DOHH2 (cell line): ENCODE results near the gene TRIM32.

Source experiments
- H3F3A ChIP-seq: fragments of 200-600 bp; sonication (generic), shearing (Covaris generic); 2 replicates; pipeline ENCODE4 v1.6.0; 2016; ENCODE audit warnings: antibody characterized with exemption, mild to moderate bottlenecking; ENCODE audit not compliant: control insufficient read depth, insufficient read depth
- H3K27ac ChIP-seq: fragments of 200-600 bp; sonication (generic); 2 replicates; pipeline ENCODE4 v1.5.1; 2014; ENCODE audit warnings: low read depth, mild to moderate bottlenecking, low read length, moderate library complexity
- H3K27me3 ChIP-seq: fragments of 200-600 bp; sonication (generic); 2 replicates; pipeline ENCODE4 v1.6.1; 2014; ENCODE audit warnings: mild to moderate bottlenecking, low read length, mixed read lengths; ENCODE audit not compliant: control insufficient read depth
- H3K36me3 ChIP-seq: fragments of 200-600 bp; sonication (generic); 2 replicates; pipeline ENCODE4 v1.6.1; 2014; ENCODE audit warnings: mild to moderate bottlenecking, low read length, moderate library complexity, mixed read lengths; ENCODE audit not compliant: control insufficient read depth
- H3K4me1 ChIP-seq: fragments of 200-600 bp; sonication (generic); 2 replicates; pipeline ENCODE4 v1.6.1; 2014; ENCODE audit warnings: mild to moderate bottlenecking, low read length, mixed read lengths; ENCODE audit not compliant: control insufficient read depth
- H3K4me2 ChIP-seq: fragments of 200-600 bp; sonication (generic); 2 replicates; pipeline ENCODE4 v1.6.0; 2014; ENCODE audit warnings: mild to moderate bottlenecking, low read length, moderate library complexity
- H3K4me3 ChIP-seq: fragments of 200-600 bp; sonication (generic); 2 replicates; pipeline ENCODE4 v1.5.1; 2014; ENCODE audit warnings: mild to moderate bottlenecking, low read length, mixed read lengths
- H3K79me2 ChIP-seq: fragments of 200-600 bp; sonication (generic); 2 replicates; pipeline ENCODE4 v1.6.1; 2014; ENCODE audit warnings: mild to moderate bottlenecking, low read length, mixed read lengths; ENCODE audit not compliant: control insufficient read depth
- H3K9me2 ChIP-seq: fragments of 200-600 bp; sonication (generic); replicated peaks from 2 replicates; pipeline ENCODE4 v1.6.1; 2014; ENCODE audit warnings: mild to moderate bottlenecking, low read length, mixed read lengths; ENCODE audit not compliant: control insufficient read depth
- H3K9me3 ChIP-seq: fragments of 200-600 bp; sonication (generic); 2 replicates; pipeline ENCODE4 v1.6.1; 2014; ENCODE audit warnings: antibody characterized with exemption, low read length, mixed read lengths; ENCODE audit not compliant: control insufficient read depth, insufficient read depth
- H4K20me1 ChIP-seq: fragments of 200-600 bp; sonication (generic); 2 replicates; pipeline ENCODE4 v1.6.0; 2014; ENCODE audit warnings: low read depth, mild to moderate bottlenecking, antibody characterized with exemption, low read length, moderate library complexity; ENCODE audit not compliant: control insufficient read depth, insufficient read depth
- CTCF ChIP-seq: fragments of 200-600 bp; sonication (generic); IDR thresholded peaks from one replicate; pipeline ENCODE4 v1.5.1; 2014; ENCODE audit warnings: antibody characterized with exemption, mild to moderate bottlenecking, low read depth, low read length; ENCODE audit not compliant: poor library complexity, severe bottlenecking
- EZH2phosphoT487 ChIP-seq: fragments of 200-600 bp; sonication (generic); IDR thresholded peaks from 2 replicates; pipeline ENCODE4 v1.6.1; 2017; ENCODE audit warnings: borderline replicate concordance, mild to moderate bottlenecking, antibody characterized with exemption, low read length, moderate library complexity, mixed read lengths

The TRIM32 gene

GRCh38 chr9:116703634-116704033, 16.5 kb downstream of the TRIM32 start:
- Histone ChIP-seq H3F3A (no peaks in the 10 kb centered on the region), H3K27ac (no peak overlapping the region), H3K4me1 (no peaks in the 10 kb centered on the region), H4K20me1 (no peaks in the 10 kb centered on the region), H3K9me3 (no peaks in the 10 kb centered on the region), H3K4me3 (no peak overlapping the region), H3K4me2 (no peak overlapping the region), H3K9me2 (no peaks in the 10 kb centered on the region), H3K79me2 (no peaks in the 10 kb centered on the region), H3K36me3 (peaks cover 36% of the 10 kb centered on the region), H3K27me3 (no peaks in the 10 kb centered on the region)
- TF ChIP-seq EZH2phosphoT487 (no peak), CTCF (no peak)

- H3K36me3 ChIP-seq = peaks cover 28% of the 10 kb centered on the region
- TF ChIP-seq EZH2phosphoT487 (no peak), CTCF (no peak)
- H4K20me1 ChIP-seq = no peaks in the 10 kb centered on the region
- H3K4me3 ChIP-seq = no peak overlapping the region
- no peak overlapping the region for H3K27ac ChIP-seq
- H3K9me2 ChIP-seq = no peaks in the 10 kb centered on the region
- H3F3A ChIP-seq = no peaks in the 10 kb centered on the region
- no peaks in the 10 kb centered on the region for H3K27me3 ChIP-seq
- no peaks in the 10 kb centered on the region for H3K79me2 ChIP-seq
- H3K4me2 ChIP-seq = no peak overlapping the region
- no peaks in the 10 kb centered on the region for H3K4me1 ChIP-seq
- no peaks in the 10 kb centered on the region for H3K9me3 ChIP-seq
Observed at GRCh38 chr9:116704470-116704869, 17.4 kb downstream of the TRIM32 start.

DNA sequence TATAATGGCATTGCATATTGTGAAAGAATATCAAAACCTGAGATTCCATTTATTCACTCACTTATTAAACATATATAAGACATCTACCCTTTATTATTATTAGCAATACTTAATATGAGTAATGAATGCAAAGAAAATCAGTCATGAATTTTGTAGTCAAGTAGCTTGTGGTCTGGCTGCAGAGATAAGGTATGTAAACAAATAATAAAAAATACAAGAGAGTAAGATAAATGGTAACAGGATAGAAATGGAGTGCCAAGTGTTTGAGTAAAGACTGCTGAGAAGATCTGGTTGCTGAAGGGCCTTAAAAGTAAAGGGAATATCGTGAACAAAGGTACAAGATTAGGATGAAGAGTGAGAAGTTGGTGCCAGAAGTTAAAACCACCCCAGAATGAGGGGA, 18.4 kb downstream of the TRIM32 start:
- H3K36me3 ChIP-seq = peaks cover 17% of the 10 kb centered on the region
- no peak overlapping the region for H3K4me2 ChIP-seq
- H3K79me2 ChIP-seq = no peaks in the 10 kb centered on the region
- H3K27me3 ChIP-seq = no peaks in the 10 kb centered on the region
- TF ChIP-seq CTCF (no peak), EZH2phosphoT487 (no peak)
- H3K9me2 ChIP-seq = no peaks in the 10 kb centered on the region
- H3K9me3 ChIP-seq = no peaks in the 10 kb centered on the region
- no peaks in the 10 kb centered on the region for H3K4me1 ChIP-seq
- no peaks in the 10 kb centered on the region for H3F3A ChIP-seq
- no peak overlapping the region for H3K4me3 ChIP-seq
- H4K20me1 ChIP-seq = no peaks in the 10 kb centered on the region
- H3K27ac ChIP-seq = no peak overlapping the region
